HUES6 (cell line): ENCODE results near the gene GNPAT.

Experiments used
- H3K27ac ChIP-seq: 2 replicates; pipeline ENCODE4 v1.7.0; 2013; ENCODE audit warnings: low read depth, mild to moderate bottlenecking, low read length, inconsistent platforms
- H3K27me3 ChIP-seq: 2 replicates; pipeline ENCODE4 v1.6.1; 2013; ENCODE audit warnings: low read length; ENCODE audit not compliant: control insufficient read depth, insufficient read depth
- H3K36me3 ChIP-seq: 2 replicates; pipeline ENCODE4 v1.6.1; 2013; ENCODE audit warnings: low read length; ENCODE audit not compliant: control insufficient read depth, insufficient read depth
- H3K4me1 ChIP-seq: 2 replicates; pipeline ENCODE4 v1.6.1; 2013; ENCODE audit warnings: low read length; ENCODE audit not compliant: control insufficient read depth, insufficient read depth
- H3K4me3 ChIP-seq: 2 replicates; pipeline ENCODE4 v1.5.1; 2013; ENCODE audit warnings: low read depth, low read length
- H3K9ac ChIP-seq: one replicate; pipeline ENCODE4 v1.6.1; 2013; ENCODE audit warnings: mild to moderate bottlenecking, low read length
- H3K9me3 ChIP-seq: 2 replicates; pipeline ENCODE4 v1.6.1; 2013; ENCODE audit warnings: low read depth, low read length; ENCODE audit not compliant: control insufficient read depth, insufficient read depth

GNPAT gene

GRCh38 chr1:231240883-231241735 is at the start of gene GNPAT:
Gene GNPAT (plus strand): TSS chr1:231241212. CDS start chr1:231241379, 167 bp downstream.
- peak within 1 kb of the TSS; percentile 87 for H3K4me3 ChIP-seq
- no peaks in the 10 kb centered on the region for H3K27me3 ChIP-seq
- H3K27ac ChIP-seq: 0 out of 2 replicates have a peak within 1 kb of the TSS, but pooled peaks have one; percentile 20
- peaks cover 20% of the 10 kb centered on the region for H3K36me3 ChIP-seq
- H3K4me1 ChIP-seq: peaks cover 9% of the 10 kb centered on the region; the same call in 1 of the 2 replicates
- H3K9me3 ChIP-seq: no peaks in the 10 kb centered on the region
- peak within 1 kb of the TSS; percentile 93 for H3K9ac ChIP-seq

GRCh38 chr1:231192620-231193163 is 48.3 kb upstream of the GNPAT start:
- Histone ChIP-seq H3K9me3 (peaks cover 5% of the 10 kb centered on the region), H3K36me3 (no peaks in the 10 kb centered on the region), H3K4me1 (no peaks in the 10 kb centered on the region; the same call in 1 of the 2 replicates), H3K9ac (no peak overlapping the region), H3K27me3 (peaks cover 71% of the 10 kb centered on the region), H3K4me3 (no peak overlapping the region), H3K27ac (no peak overlapping the region)

GRCh38 chr1:231193710-231194340 is 47.2 kb upstream of the GNPAT start:
- Histone ChIP-seq H3K9ac (no peak overlapping the region), H3K27ac (no peak overlapping the region), H3K36me3 (no peaks in the 10 kb centered on the region), H3K4me3 (no peak overlapping the region), H3K27me3 (peaks cover 68% of the 10 kb centered on the region), H3K9me3 (peaks cover 5% of the 10 kb centered on the region), H3K4me1 (no peaks in the 10 kb centered on the region; the same call in 1 of the 2 replicates)

GRCh38 chr1:231194476-231194842 is 46.6 kb upstream of the GNPAT start:
- Histone ChIP-seq H3K9ac (no peak overlapping the region), H3K9me3 (peaks cover 5% of the 10 kb centered on the region), H3K27me3 (peaks cover 72% of the 10 kb centered on the region), H3K4me3 (no peak overlapping the region), H3K27ac (no peak overlapping the region), H3K4me1 (no peaks in the 10 kb centered on the region; the same call in 1 of the 2 replicates), H3K36me3 (no peaks in the 10 kb centered on the region)

GRCh38 chr1:231194843-231195516 is 46.0 kb upstream of the GNPAT start:
- Histone ChIP-seq H3K27ac (no peak overlapping the region), H3K4me3 (no peak overlapping the region), H3K27me3 (peaks cover 75% of the 10 kb centered on the region), H3K36me3 (no peaks in the 10 kb centered on the region), H3K4me1 (no peaks in the 10 kb centered on the region; the same call in 1 of the 2 replicates), H3K9ac (no peak overlapping the region), H3K9me3 (no peaks in the 10 kb centered on the region)

- Histone ChIP-seq H3K4me3 (no peak overlapping the region), H3K27me3 (peaks cover 80% of the 10 kb centered on the region), H3K36me3 (no peaks in the 10 kb centered on the region), H3K27ac (no peak overlapping the region), H3K9ac (no peak overlapping the region), H3K9me3 (no peaks in the 10 kb centered on the region), H3K4me1 (no peaks in the 10 kb centered on the region; the same call in 1 of the 2 replicates)
Observed at GRCh38 chr1:231196307-231196706, 44.7 kb upstream of the GNPAT start.

GRCh38 chr1:231196728-231197127 is 44.3 kb upstream of the GNPAT start:
- H3K27me3 ChIP-seq: peaks cover 83% of the 10 kb centered on the region
- no peak overlapping the region for H3K9ac ChIP-seq
- H3K4me3 ChIP-seq: no peak overlapping the region
- no peak overlapping the region for H3K27ac ChIP-seq
- H3K36me3 ChIP-seq: no peaks in the 10 kb centered on the region
- H3K9me3 ChIP-seq: no peaks in the 10 kb centered on the region
- H3K4me1 ChIP-seq: no peaks in the 10 kb centered on the region; the same call in 1 of the 2 replicates

GRCh38 chr1:231199868-231200267 is 41.1 kb upstream of the GNPAT start:
- H3K9ac ChIP-seq: no peak overlapping the region
- H3K4me3 ChIP-seq: no peak overlapping the region
- H3K9me3 ChIP-seq: no peaks in the 10 kb centered on the region
- no peak overlapping the region for H3K27ac ChIP-seq
- H3K27me3 ChIP-seq: peaks cover 85% of the 10 kb centered on the region
- no peaks in the 10 kb centered on the region for H3K36me3 ChIP-seq
- no peaks in the 10 kb centered on the region for H3K4me1 ChIP-seq

- Histone ChIP-seq H3K27me3 (peaks cover 85% of the 10 kb centered on the region), H3K27ac (no peak overlapping the region), H3K4me1 (no peaks in the 10 kb centered on the region), H3K4me3 (no peak overlapping the region), H3K36me3 (no peaks in the 10 kb centered on the region), H3K9ac (no peak overlapping the region), H3K9me3 (no peaks in the 10 kb centered on the region)
Observed at GRCh38 chr1:231200388-231201031, 40.5 kb upstream of the GNPAT start.

- H3K9me3 ChIP-seq: no peaks in the 10 kb centered on the region
- H3K27me3 ChIP-seq: peaks cover 92% of the 10 kb centered on the region
- no peaks in the 10 kb centered on the region for H3K4me1 ChIP-seq
- H3K27ac ChIP-seq: no peak overlapping the region
- H3K4me3 ChIP-seq: no peak overlapping the region
- H3K36me3 ChIP-seq: no peaks in the 10 kb centered on the region
- H3K9ac ChIP-seq: no peak overlapping the region
Observed at GRCh38 chr1:231201375-231201978, 39.5 kb upstream of the GNPAT start.
